ENCODE measurements around the gene PRICKLE4. TPM values are rescaled to one million over a fixed set of nuclear protein-coding genes. Genes with fewer than 3 reads are reported as not detected.

The PRICKLE4 gene
- total RNA-seq, 1 experiment from 2014 or later, result 0.70 TPM

DNA sequence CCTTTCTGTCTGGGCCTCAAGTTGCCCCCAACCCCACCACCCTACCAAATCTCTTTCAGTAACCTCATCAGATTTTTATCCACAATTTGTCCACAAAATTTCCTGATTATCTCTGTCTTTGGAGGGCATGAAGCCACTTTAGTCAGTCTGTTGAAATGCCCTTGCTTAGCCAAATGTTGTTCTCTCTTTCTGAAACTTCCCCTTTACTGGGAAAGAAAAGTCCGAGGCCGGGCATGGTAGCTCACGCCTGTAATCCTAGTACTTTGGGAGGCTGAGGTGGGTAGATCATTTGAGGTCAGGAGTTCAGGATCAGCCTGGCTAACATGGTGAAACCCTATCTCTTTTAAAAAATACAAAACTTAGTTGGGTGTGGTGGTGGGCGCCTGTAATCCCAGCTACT, 40.7 kb downstream of the PRICKLE4 start:
- no peak overlapping the region for H3K14ac ChIP-seq (ENCODE audit: insufficient read depth, low read length)
- H4K91ac ChIP-seq (ENCODE audit: insufficient read length, low read depth, low read length), result no peak overlapping the region
- H2BK12ac ChIP-seq (ENCODE audit: insufficient read length, low read depth, low read length), result no peak overlapping the region
- H3K79me1 ChIP-seq (ENCODE audit: insufficient read depth, low read depth, low read length, poor library complexity, severe bottlenecking), result no peaks in the 10 kb centered on the region
- H3K23me2 ChIP-seq (ENCODE audit: insufficient read length, low read depth, low read length, poor library complexity, severe bottlenecking), result no peaks in the 10 kb centered on the region
- no peak overlapping the region for H2AFZ ChIP-seq (ENCODE audit: low read length)
- no peak overlapping the region for H3K4me3 Mint-ChIP-seq
- no peak overlapping the region for H3K56ac ChIP-seq (ENCODE audit: insufficient read length, low read depth, low read length)
- H4K8ac ChIP-seq (replicated peaks; ENCODE audit: insufficient read length, low read depth, low read length), result no peak overlapping the region
- H3K9me3 ChIP-seq (ENCODE audit: control insufficient read depth, low read depth, low read length), result no peaks in the 10 kb centered on the region
- H3K79me2 ChIP-seq (ENCODE audit: insufficient read depth, low read length), result no peaks in the 10 kb centered on the region
- no peaks in the 10 kb centered on the region for H3K27me3 Mint-ChIP-seq (ENCODE audit: low read depth)
- no peak for DNase-seq
- no peak overlapping the region for H3K9ac ChIP-seq (ENCODE audit: extremely low read depth, insufficient read length, low read length)
- H3K4me1 Mint-ChIP-seq, result peaks cover 0 to 2% of the 10 kb centered on the region in 2 experiments; a peak in 1 of 4 replicates
- no CpG with 5 or more reads among the region's 4 CpGs for WGBS (ENCODE audit: extremely low coverage, insufficient read length, low lambda C conversion rate)
- no peak overlapping the region for H3K23ac ChIP-seq (ENCODE audit: insufficient read length, low read depth, low read length)
- no peaks in the 10 kb centered on the region for H3K4me1 ChIP-seq (ENCODE audit: insufficient read depth, low read length)
- H2BK20ac ChIP-seq (ENCODE audit: low read depth, low read length, poor library complexity, severe bottlenecking), result no peak overlapping the region
- no peaks in the 10 kb centered on the region for H3K27me3 ChIP-seq (ENCODE audit: insufficient read depth, low read length)
- H3K4me2 ChIP-seq (ENCODE audit: insufficient read depth, insufficient read length, low read length), result no peak overlapping the region
- no peak overlapping the region for H2BK5ac ChIP-seq (ENCODE audit: insufficient read length, low read length)
- no peak overlapping the region for H3T11ph ChIP-seq (ENCODE audit: low read length)
- H3K9me3 Mint-ChIP-seq, result no peaks in the 10 kb centered on the region
- H2BK15ac ChIP-seq (ENCODE audit: low read depth, low read length), result no peak overlapping the region
- no peak overlapping the region for H3K27ac ChIP-seq (ENCODE audit: insufficient read length, low read depth, low read length)
- no peak overlapping the region for H2AK5ac ChIP-seq (ENCODE audit: insufficient read length, low read length)
- no peak overlapping the region; a peak in 1 of 7 replicates for H3K27ac Mint-ChIP-seq
- no peaks in the 10 kb centered on the region for H4K20me1 ChIP-seq (ENCODE audit: control insufficient read depth, insufficient read depth, insufficient read length)
- H3K36me3 Mint-ChIP-seq (ENCODE audit: insufficient read depth in 1 of 3, low read depth in 3 of 3), result peaks cover 0 to 2% (median 0%) of the 10 kb centered on the region in 3 experiments; a peak in 2 of 7 replicates
- H2BK120ac ChIP-seq (ENCODE audit: low read depth, low read length, poor library complexity, severe bottlenecking), result no peak overlapping the region
- TF ChIP-seq, protein P1, sequence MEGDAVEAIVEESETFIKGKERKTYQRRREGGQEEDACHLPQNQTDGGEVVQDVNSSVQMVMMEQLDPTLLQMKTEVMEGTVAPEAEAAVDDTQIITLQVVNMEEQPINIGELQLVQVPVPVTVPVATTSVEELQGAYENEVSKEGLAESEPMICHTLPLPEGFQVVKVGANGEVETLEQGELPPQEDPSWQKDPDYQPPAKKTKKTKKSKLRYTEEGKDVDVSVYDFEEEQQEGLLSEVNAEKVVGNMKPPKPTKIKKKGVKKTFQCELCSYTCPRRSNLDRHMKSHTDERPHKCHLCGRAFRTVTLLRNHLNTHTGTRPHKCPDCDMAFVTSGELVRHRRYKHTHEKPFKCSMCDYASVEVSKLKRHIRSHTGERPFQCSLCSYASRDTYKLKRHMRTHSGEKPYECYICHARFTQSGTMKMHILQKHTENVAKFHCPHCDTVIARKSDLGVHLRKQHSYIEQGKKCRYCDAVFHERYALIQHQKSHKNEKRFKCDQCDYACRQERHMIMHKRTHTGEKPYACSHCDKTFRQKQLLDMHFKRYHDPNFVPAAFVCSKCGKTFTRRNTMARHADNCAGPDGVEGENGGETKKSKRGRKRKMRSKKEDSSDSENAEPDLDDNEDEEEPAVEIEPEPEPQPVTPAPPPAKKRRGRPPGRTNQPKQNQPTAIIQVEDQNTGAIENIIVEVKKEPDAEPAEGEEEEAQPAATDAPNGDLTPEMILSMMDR (conservative IDR thresholded peaks at IDR 0.05), result no peak
- no peak overlapping the region for H3K18ac ChIP-seq (ENCODE audit: insufficient read length, low read depth, low read length)
- H4K5ac ChIP-seq (ENCODE audit: insufficient read length, low read depth, low read length), result no peak overlapping the region
- no peak overlapping the region for H3K4ac ChIP-seq (ENCODE audit: low read depth, low read length)
